PFSK-1 (cell line): Measurements from ENCODE around the gene TBX4.
A peak's percentile ranks its signal among the peaks of the same experiment; 100 is the strongest.

Experiments
- FOXP2 ChIP-seq: optimal IDR thresholded peaks from 2 replicates; pipeline ENCODE3; 2011; ENCODE audit warnings: borderline replicate concordance, control low read depth, inconsistent platforms; ENCODE audit not compliant: insufficient read depth; ENCODE audit errors: extremely low read length, extremely low read depth
- POLR2AphosphoS5 ChIP-seq: IDR thresholded peaks from 2 replicates; pipeline ENCODE4 v1.6.1; 2012; ENCODE audit warnings: low read depth, mild to moderate bottlenecking, control low read depth, low read length, moderate library complexity
- REST ChIP-seq, 2 experiments: IDR thresholded peaks; 2 replicates each; pipeline versions ENCODE4 v1.6.1 to v1.8.0; 2011 to 2012; ENCODE audit warnings: low read depth in 2 of 2, low read length in 2 of 2, control low read depth in 1 of 2, inconsistent platforms in 1 of 2, mild to moderate bottlenecking in 1 of 2, moderate library complexity in 1 of 2; ENCODE audit not compliant: insufficient read depth in 1 of 2
- SIN3A ChIP-seq: IDR thresholded peaks from 2 replicates; pipeline ENCODE4 v1.6.1; 2012; ENCODE audit warnings: mild to moderate bottlenecking, low read length, moderate library complexity, borderline replicate concordance; ENCODE audit not compliant: insufficient read depth
- TAF1 ChIP-seq: IDR thresholded peaks from 2 replicates; pipeline ENCODE4 v1.6.1; 2012; ENCODE audit warnings: low read length, control low read depth, borderline replicate concordance; ENCODE audit not compliant: insufficient read depth

The TBX4 gene

GRCh38 chr17:61414936-61415251 lies 37.3 kb upstream of the TBX4 start:
- TF ChIP-seq SIN3A (no peak), REST (IDR thresholded peaks at IDR 0.05; ENCODE audit: insufficient read depth in 1 of 2, low read depth in 2 of 2, low read length in 2 of 2) (no peak), TAF1 (no peak), FOXP2 (no peak)

- TF ChIP-seq POLR2AphosphoS5 (no peak), SIN3A (no peak), FOXP2 (no peak), REST (IDR thresholded peaks at IDR 0.05; ENCODE audit: insufficient read depth in 1 of 2, low read depth in 2 of 2, low read length in 2 of 2) (no peak), TAF1 (no peak)
These were observed 36.6 kb upstream of the TBX4 start for GRCh38 chr17:61415374-61416210.

- TF ChIP-seq POLR2AphosphoS5 (no peak), SIN3A (no peak), TAF1 (no peak), FOXP2 (no peak), REST (IDR thresholded peaks at IDR 0.05; ENCODE audit: insufficient read depth in 1 of 2, low read depth in 2 of 2, low read length in 2 of 2) (no peak)
These were observed 36.0 kb upstream of the TBX4 start for GRCh38 chr17:61416211-61416539.

- no peak for TF ChIP-seq POLR2AphosphoS5
- TF ChIP-seq REST (IDR thresholded peaks at IDR 0.05; ENCODE audit: insufficient read depth in 1 of 2, low read depth in 2 of 2, low read length in 2 of 2): no peak
- no peak for TF ChIP-seq SIN3A
- peak; percentile 73 for TF ChIP-seq FOXP2
These were observed 35.5 kb upstream of the TBX4 start for GRCh38 chr17:61416540-61417363.

- no peak for TF ChIP-seq TAF1
- TF ChIP-seq REST (IDR thresholded peaks at IDR 0.05; ENCODE audit: insufficient read depth in 1 of 2, low read depth in 2 of 2, low read length in 2 of 2): no peak
- TF ChIP-seq POLR2AphosphoS5: no peak
- TF ChIP-seq FOXP2: no peak
- TF ChIP-seq SIN3A: no peak
These were observed 33.8 kb upstream of the TBX4 start for GRCh38 chr17:61418449-61418848.
